Ovary (tissue), 9 donors: ENCODE measurements around the gene CGNL1. TPM values are rescaled to one million over a fixed set of nuclear protein-coding genes. Genes with fewer than 3 reads are reported as not detected.

ENCODE experiments used
- DNase-seq, 5 donors: peaks; one replicate each; pipeline ENCODE4 v3.0.0-alpha.2; 2019 to 2020
- H3K27ac ChIP-seq, 2 donors: fragments of 200-600 bp; one replicate each; pipeline versions ENCODE4 v1.5.1 to v1.8.0; 2019 to 2022
- H3K27me3 ChIP-seq: fragments of 200-600 bp; one replicate; pipeline ENCODE4 v1.8.0; 2022
- H3K36me3 ChIP-seq: fragments of 200-600 bp; sonication (generic); one replicate; pipeline ENCODE4 v1.5.1; 2019
- H3K4me1 ChIP-seq: one replicate; pipeline ENCODE4 v1.8.1; 2013; ENCODE audit warnings: mild to moderate bottlenecking, moderate library complexity; ENCODE audit not compliant: insufficient read depth
- H3K4me3 ChIP-seq: fragments of 200-600 bp; sonication (generic); one replicate; pipeline ENCODE4 v1.5.1; 2017
- H3K9me3 ChIP-seq, 2 donors: fragments of 200-600 bp in 1 of 2; sonication (generic) in 1 of 2; one replicate each; pipeline versions ENCODE4 v1.5.1 to v1.8.1; 2013 to 2019; ENCODE audit warnings: mild to moderate bottlenecking in 1 of 2, moderate library complexity in 1 of 2
- CTCF ChIP-seq, 3 donors: fragments of 450-650 bp in 2 of 3; fragments of 200-600 bp in 1 of 3; IDR thresholded peaks; one replicate each; pipeline versions ENCODE4 v1.5.1 to v1.8.0; 2016 to 2022; ENCODE audit warnings: antibody characterized with exemption in 3 of 3, mild to moderate bottlenecking in 1 of 3
- EP300 ChIP-seq: sonication (generic); formaldehyde crosslinking; IDR thresholded peaks from one replicate; pipeline ENCODE4 v1.6.1; 2017; ENCODE audit warnings: antibody characterized with exemption
- POLR2A ChIP-seq: fragments of 450-650 bp; IDR thresholded peaks from one replicate; pipeline ENCODE4 v1.6.1; 2017; ENCODE audit warnings: antibody characterized with exemption, mild to moderate bottlenecking, moderate library complexity
- WGBS, 3 donors: extraction: QIAGEN DNeasy Blood & Tissue Kit in 1 of 3; methylation state at CpG; one replicate each; pipeline versions ENCODE4 v1.1.5 to v1.1.7; 2013 to 2017; 5-methylcytosine and 5-hydroxymethylcytosine counted together
- intact Hi-C, 4 donors: fragments of 100-400 bp; cut with DNase I; formaldehyde crosslinking; loops; one replicate each; pipeline versions ENCODE4 v1.11.0 to v1.15.1; 2022 to 2023
- polyA plus RNA-seq, 2 donors: library from polyadenylated mRNA; stranded (reverse); fragments of 200-250 nt in 1 of 2; fragments of 350-450 nt in 1 of 2; fragmentation: Illumina TruSeq in 1 of 2; extraction: RNeasy Lipid Tissue Mini Kit (QIAGEN cat#74804) in 1 of 2; gene quantifications; one replicate each; pipeline ENCODE4 v1.2.3, GENCODE V29; 2013 to 2014
- total RNA-seq, 7 donors: library from RNA; depleted of rRNA in 2 of 7; stranded (reverse); fragments of >200 nt in 2 of 7; fragmentation: NEBNext Ultra II Directional in 3 of 7; extraction: Animal tissue kit (Norgen Biotek cat#: 25700) in 3 of 7; gene quantifications; one replicate each; pipeline versions ENCODE4 v1.1.0 to v1.2.4, GENCODE V29; 2016 to 2023
- donor health status: DM: no; HTN: no; CAD: no; lungs with moderate emphysema.
- donor health status: DM: no; HTN: no; CAD: no.
- donor health status: Bipolar disorder and iron deficiency.
- donor health status: DM: yes; HTN: yes; CAD: no.
- donor health status: DM: no; HTN: no; CAD: no.
- donor health status: DM: yes; HTN: yes; CAD: no.

CGNL1 gene
- total and polyA plus RNA-seq, 9 donors = 7.8 to 26.1 (median 13.6) TPM

- Histone ChIP-seq H3K27me3 (no peaks in the 10 kb centered on the region), H3K4me1 (no peaks in the 10 kb centered on the region)
- intact Hi-C loops = no loop called here
Measured at GRCh38 chr15:57442335-57442734, 66.0 kb downstream of the CGNL1 start.

DNA sequence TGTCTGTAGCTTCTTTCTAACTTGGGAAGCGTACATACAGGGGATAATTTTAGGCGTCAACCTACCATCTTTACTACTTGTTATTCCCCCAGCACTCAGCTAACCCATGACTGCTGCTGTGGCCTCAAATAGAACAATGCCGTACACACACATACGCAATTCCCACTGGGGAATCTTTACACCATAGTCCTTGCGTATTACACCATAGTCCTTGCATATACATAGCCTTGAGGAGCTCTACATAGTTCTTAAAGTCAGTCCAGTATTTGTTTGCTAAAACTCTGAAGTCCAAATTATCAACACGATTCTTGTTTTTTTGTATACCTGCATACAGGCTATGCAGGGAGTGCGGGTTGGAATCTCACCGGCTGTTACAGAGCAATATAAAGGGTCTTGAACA, 67.2 kb downstream of the CGNL1 start:
- Histone ChIP-seq H3K9me3 (no peaks in the 10 kb centered on the region), H3K36me3 (no peaks in the 10 kb centered on the region), H3K27me3 (no peaks in the 10 kb centered on the region), H3K27ac (no peak overlapping the region), H3K4me3 (no peak overlapping the region), H3K4me1 (no peaks in the 10 kb centered on the region)
- TF ChIP-seq POLR2A (no peak), CTCF (IDR thresholded peaks at IDR 0.05) (no peak), EP300 (no peak)
- intact Hi-C loops = no loop called here
- 92 to 99% (median 99%) methylated on average over 8 of the region's 8 CpGs for WGBS, 3 donors
- no peak for DNase-seq

More at GRCh38 chr15:57442335-57442734, 66.0 kb downstream of the CGNL1 start:
- no peak for DNase-seq
- Histone ChIP-seq H3K4me3 (no peak overlapping the region), H3K27ac (no peak overlapping the region), H3K36me3 (no peaks in the 10 kb centered on the region), H3K9me3 (no peaks in the 10 kb centered on the region)
- no peak for TF ChIP-seq CTCF (IDR thresholded peaks at IDR 0.05)
- no peak for TF ChIP-seq EP300
- TF ChIP-seq POLR2A = no peak
- 91 to 93% (median 91%) methylated on average over 3 of the region's 3 CpGs for WGBS, 3 donors

DNA sequence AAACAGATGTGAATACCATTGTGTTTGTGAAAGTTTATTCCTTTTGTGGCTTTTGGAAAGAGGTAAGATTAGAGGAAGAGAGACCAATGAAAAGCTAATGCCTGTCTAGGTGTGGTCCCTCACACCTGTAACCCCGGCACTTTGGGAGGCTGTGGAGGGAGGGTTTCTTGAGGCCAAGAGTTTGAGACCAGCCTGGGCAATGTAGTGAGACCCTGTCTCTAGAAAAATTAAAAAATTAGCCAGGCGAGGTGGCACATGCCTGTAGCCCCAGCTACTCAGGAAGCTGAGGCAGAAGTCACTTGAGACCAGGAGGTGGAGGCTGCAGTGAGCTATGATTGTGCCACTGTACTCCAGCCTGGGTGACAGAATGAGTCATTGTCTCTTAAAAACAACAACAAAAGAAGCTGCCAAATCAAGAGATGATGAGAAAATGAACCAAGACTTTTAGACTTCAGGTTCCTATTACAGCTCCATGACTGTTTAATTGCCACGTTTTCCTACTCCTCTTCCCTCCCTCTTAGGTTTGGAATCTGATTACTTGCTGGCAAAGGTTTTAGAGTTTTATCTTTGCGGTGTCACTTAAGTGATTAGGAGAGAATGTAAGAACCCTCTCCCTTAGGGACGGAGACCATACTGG, 68.7 kb downstream of the CGNL1 start:
- WGBS, 3 donors = 55 to 69% (median 65%) methylated on average over 5 of the region's 5 CpGs
- Histone ChIP-seq H3K36me3 (no peaks in the 10 kb centered on the region), H3K27ac (no peak overlapping the region), H3K27me3 (no peaks in the 10 kb centered on the region), H3K4me1 (no peaks in the 10 kb centered on the region), H3K4me3 (no peak overlapping the region), H3K9me3 (no peaks in the 10 kb centered on the region)
- no peak for TF ChIP-seq CTCF (IDR thresholded peaks at IDR 0.05)
- TF ChIP-seq POLR2A = no peak
- TF ChIP-seq EP300 = no peak
- intact Hi-C loops = no loop called here
- no peak for DNase-seq

- intact Hi-C loops = no loop called here
- Histone ChIP-seq H3K9me3 (no peaks in the 10 kb centered on the region), H3K27ac (no peak overlapping the region), H3K27me3 (no peaks in the 10 kb centered on the region), H3K36me3 (no peaks in the 10 kb centered on the region), H3K4me1 (no peaks in the 10 kb centered on the region), H3K4me3 (no peak overlapping the region)
- DNase-seq = no peak
- no peak for TF ChIP-seq CTCF (IDR thresholded peaks at IDR 0.05)
- TF ChIP-seq POLR2A = no peak
- TF ChIP-seq EP300 = no peak
- WGBS, 3 donors = 90 to 92% (median 92%) methylated on average over 1 of the region's 1 CpG
Measured at GRCh38 chr15:57445872-57446271, 69.6 kb downstream of the CGNL1 start.
